Measurements from ENCODE around the gene PPTC7. TPM values are rescaled to one million over a fixed set of nuclear protein-coding genes. Genes with fewer than 3 reads are reported as not detected.

The PPTC7 gene
- total RNA-seq = 5.6 and 7.5 TPM in 2 replicates

DNA sequence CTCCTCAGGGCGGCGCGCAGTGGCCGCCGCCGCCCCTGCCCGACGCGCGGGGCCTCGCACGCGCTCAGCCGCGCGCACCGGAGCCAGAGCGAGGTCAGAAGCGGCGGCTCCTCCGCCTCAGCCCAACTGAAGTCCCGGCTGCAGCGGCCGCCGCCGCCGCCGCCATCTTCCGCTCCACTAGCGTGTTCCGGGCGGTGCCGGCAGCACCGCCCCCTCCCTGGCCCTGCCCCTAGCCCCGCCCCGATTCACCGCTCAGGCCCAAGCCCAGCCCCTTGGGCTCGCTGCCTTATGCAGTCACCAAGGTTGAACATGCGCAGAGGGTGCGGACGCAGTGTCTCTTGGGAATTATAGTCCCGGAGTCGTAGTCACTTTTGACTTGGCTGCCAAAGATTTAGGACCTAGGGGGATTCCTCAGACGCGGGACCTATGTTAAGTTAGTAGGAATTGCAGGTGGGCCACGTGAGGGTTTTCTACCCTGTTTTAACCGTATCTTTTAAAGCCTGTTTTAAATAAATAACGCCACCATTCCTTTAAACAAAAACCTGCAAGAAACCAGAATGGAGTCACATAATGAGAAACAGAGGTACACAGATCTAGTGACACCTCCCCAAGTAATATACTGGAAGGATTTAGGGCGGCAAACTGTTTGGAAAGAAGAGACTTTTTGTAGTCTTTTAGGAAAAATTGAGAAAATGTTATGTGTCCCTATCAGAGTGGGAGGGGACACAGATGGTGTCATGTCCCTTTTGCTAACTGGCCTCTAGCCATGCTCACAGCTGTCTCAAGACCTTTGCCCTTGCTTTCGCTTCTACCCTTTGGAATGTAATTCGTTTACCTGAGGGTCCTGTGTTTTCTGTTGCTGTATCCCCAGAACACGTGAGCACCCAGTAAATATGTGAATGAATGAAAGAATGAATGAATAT lies at the start of gene PPTC7:
Gene PPTC7 (minus strand): TSS at position 182 of the 923 bp plus-strand sequence. CDS start 287 bp downstream, outside the sequence.

GRCh38 chr12:110613771-110614684 lies 30.9 kb upstream of the PPTC7 start, which contains the start of gene TCTN1:
TCTN1 (plus strand) TSS chr12:110614129; CDS start chr12:110614183, 54 bp downstream.

DNA sequence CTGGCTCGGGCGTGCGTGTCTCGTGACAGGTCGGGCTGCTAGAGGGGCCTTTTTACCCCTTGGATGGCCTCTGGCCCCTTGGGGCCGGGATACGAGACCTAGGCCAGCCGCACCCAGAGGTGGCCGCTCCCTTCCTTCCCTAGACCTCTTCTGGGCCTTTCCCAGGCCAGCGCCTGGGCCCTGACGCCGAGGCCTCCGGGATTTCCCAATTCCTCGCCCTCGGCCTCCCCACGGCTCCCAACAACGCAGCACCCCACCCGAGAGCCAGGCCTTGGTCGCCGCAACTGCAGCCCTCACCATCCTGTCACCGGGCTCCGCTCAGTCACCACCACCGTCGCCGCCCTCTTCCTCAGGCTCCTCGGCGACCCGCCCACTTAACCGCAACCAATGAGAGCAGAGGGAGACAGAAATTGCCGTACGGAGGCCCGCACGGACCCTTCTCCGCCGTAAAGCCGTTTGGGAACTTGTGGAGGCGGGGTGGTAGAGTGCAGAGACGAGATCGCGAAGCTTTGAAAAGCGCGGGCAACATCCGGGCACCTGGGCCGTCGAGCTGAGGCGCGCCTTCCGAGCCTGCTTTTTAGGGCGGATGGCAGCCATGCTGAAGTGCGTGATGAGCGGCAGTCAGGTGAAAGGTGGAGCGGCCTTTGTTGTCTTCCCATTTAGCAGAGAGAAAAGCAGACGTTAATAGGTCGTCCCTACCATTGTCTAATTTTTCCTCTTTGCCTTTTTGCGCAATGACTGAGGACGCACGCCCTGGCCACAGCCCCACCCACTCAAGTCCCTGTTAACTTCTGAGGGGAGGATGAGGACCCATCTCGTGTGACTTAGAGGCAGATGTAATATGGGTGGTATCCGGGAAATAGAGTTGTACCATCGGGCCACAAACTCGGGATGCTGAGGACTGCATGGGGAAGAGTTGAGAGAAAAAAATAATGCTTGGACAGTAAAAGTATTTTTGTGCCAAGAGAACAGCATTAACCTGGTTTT lies 81.1 kb downstream of the PPTC7 start, which contains the start of the genes RAD9B and VPS29:
Gene RAD9B (plus strand): TSS at position 580 of the 987 bp plus-strand sequence. CDS start 7 bp downstream, at position 587.
Gene VPS29 (minus strand): TSS at position 360 of the 987 bp plus-strand sequence. CDS start 60 bp downstream, at position 300.

Other genes with a start within 250 kb of the PPTC7 start
- gene ANAPC7, start 179.6 kb downstream of the PPTC7 start, total RNA-seq = 43.7 and 57.5 TPM in 2 replicates
- gene ARPC3, start 133.0 kb downstream of the PPTC7 start, total RNA-seq = 366 and 438 TPM in 2 replicates
- 19.4 and 45.8 TPM in 2 replicates for gene GPN3, start 115.1 kb downstream of the PPTC7 start, total RNA-seq
- gene FAM216A, start 114.5 kb downstream of the PPTC7 start, total RNA-seq = 22.0 and 29.3 TPM in 2 replicates
- 42.0 and 87.4 TPM in 2 replicates for gene VPS29, start 81.2 kb downstream of the PPTC7 start, total RNA-seq
- gene RAD9B, start 81.0 kb downstream of the PPTC7 start, total RNA-seq = 0.28 and 0.58 TPM in 2 replicates
- gene TCTN1, start 30.8 kb upstream of the PPTC7 start, total RNA-seq = 11.3 and 27.9 TPM in 2 replicates
- gene HVCN1, start 105.8 kb upstream of the PPTC7 start, total RNA-seq = 1.5 and 2.5 TPM in 2 replicates
- 65.1 and 144 TPM in 2 replicates for gene PPP1CC, start 159.6 kb upstream of the PPTC7 start, total RNA-seq

Measured in regular cardiac myocyte (primary cell).